HUES64 (cell line): ENCODE measurements around the gene ZNF385B.

Experiments
- H3K27ac ChIP-seq: 2 replicates; pipeline ENCODE4 v1.7.0; 2013; ENCODE audit warnings: low read depth, low read length, inconsistent platforms
- H3K27me3 ChIP-seq: 2 replicates; pipeline ENCODE4 v1.6.1; 2013; ENCODE audit warnings: mild to moderate bottlenecking, low read length; ENCODE audit not compliant: insufficient read depth
- H3K36me3 ChIP-seq: 2 replicates; pipeline ENCODE4 v1.6.1; 2013; ENCODE audit warnings: mild to moderate bottlenecking, low read length; ENCODE audit not compliant: insufficient read depth
- H3K4me1 ChIP-seq: 2 replicates; pipeline ENCODE4 v1.6.1; 2013; ENCODE audit warnings: mild to moderate bottlenecking, low read length, moderate library complexity; ENCODE audit not compliant: insufficient read depth
- H3K4me3 ChIP-seq: 2 replicates; pipeline ENCODE4 v1.5.1; 2013; ENCODE audit warnings: mild to moderate bottlenecking, low read length, moderate library complexity
- H3K9ac ChIP-seq: 2 replicates; pipeline ENCODE4 v1.6.1; 2013; ENCODE audit warnings: mild to moderate bottlenecking, low read depth, low read length
- H3K9me3 ChIP-seq: 2 replicates; pipeline ENCODE4 v1.6.1; 2013; ENCODE audit warnings: low read depth, low read length; ENCODE audit not compliant: insufficient read depth
- WGBS: fragments of 150-250, 120-280 bp; methylation state at CpG from one replicate; pipeline ENCODE4 v1.1.7; 2013; ENCODE audit warnings: missing lambda C conversion rate; 5-methylcytosine and 5-hydroxymethylcytosine counted together

Gene ZNF385B

DNA sequence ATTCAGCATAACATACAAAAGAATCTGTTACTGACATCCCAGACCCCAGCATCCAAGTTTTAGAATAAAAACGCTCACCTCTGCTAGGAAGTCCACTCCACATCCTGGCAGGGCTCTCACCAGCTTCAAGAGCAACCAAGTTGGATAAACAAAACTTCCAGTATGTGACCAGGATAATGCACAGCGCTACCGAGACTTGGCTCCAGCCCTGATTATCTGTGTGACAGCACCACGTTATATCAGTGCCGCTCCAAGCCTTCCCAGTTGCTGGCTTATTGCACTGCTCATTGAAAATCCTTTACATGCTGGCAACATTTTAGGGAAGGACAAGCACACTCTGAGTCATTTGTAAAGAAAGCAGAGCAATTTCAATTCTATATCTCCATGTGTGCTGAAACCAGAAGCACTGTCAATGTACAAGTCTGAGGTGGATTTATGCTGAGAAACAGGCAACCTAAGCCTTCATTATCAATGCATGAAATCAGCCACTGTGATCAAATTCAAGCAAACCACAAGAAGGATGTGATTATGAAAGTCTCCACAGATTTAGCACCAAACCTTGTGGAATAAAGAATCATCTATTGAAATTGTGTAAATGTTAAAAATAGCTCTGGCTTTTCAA, 115.7 kb downstream of the ZNF385B start:
- Histone ChIP-seq H3K27me3 (no peaks in the 10 kb centered on the region), H3K9ac (no peak overlapping the region), H3K9me3 (no peaks in the 10 kb centered on the region), H3K27ac (no peak overlapping the region), H3K4me3 (no peak overlapping the region), H3K36me3 (no peaks in the 10 kb centered on the region), H3K4me1 (no peaks in the 10 kb centered on the region)
- WGBS: 93% methylated on average over 5 of the region's 5 CpGs

DNA sequence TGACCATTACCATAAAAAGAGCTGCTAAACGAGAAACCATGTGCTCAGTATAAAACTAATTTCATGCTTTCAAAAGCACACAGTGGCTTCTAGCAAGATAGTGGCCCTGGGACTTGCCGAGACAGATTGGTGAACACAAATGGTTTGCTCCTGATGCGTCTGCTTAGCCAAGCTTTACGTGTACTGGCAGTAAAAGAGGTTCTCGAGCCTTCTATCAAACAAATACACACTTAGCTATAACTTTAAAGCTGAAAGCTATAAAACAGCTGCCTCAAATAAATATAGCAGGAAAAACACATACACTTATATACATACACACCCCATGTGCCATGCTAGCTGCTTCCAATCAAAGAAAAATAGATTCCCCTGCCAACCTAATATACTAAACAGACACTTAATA, 117.0 kb downstream of the ZNF385B start:
- Histone ChIP-seq H3K27me3 (no peaks in the 10 kb centered on the region), H3K4me3 (no peak overlapping the region), H3K9me3 (no peaks in the 10 kb centered on the region), H3K27ac (no peak overlapping the region), H3K9ac (no peak overlapping the region), H3K36me3 (no peaks in the 10 kb centered on the region), H3K4me1 (no peaks in the 10 kb centered on the region)
- 92% methylated on average over 5 of the region's 5 CpGs for WGBS

DNA sequence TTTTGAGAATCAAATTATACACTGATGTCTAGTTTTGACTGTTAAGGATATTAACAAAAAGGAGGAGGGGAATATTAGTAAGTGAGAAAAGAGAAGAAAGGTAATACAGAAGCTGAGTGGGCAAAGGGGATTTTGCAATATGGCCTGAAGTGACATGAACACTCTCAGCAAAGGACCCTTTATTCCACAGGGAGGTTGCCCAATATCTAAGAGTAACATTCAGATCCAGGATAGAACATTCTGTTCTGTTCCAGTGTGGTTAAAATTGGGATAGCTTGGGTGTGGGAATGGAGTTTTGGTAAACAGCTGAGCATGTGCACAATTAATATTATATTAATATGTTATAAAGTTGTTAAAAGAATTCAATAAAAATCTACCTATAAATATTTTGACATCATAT, 120.1 kb downstream of the ZNF385B start:
- Histone ChIP-seq H3K27ac (no peak overlapping the region), H3K4me1 (no peaks in the 10 kb centered on the region), H3K4me3 (no peak overlapping the region), H3K36me3 (no peaks in the 10 kb centered on the region), H3K27me3 (no peaks in the 10 kb centered on the region), H3K9ac (no peak overlapping the region), H3K9me3 (no peaks in the 10 kb centered on the region)

DNA sequence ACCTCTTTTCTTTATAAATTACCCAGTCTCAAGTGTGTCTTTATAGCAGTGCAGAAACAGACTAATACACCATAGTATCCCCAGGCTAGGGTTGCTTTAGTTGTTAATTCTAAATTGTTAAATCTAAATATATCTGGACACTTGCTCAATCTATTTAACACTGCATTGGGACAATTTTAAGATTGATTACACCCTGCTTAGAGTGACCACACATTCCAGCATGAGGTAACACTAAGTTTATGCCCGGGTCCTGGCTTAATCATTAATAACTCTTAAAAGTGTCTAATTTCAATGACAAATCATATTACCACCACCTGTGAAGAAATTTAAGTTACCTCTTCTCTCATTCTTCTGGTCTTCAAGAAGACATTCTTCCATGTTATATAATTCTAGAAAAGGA, 131.4 kb downstream of the ZNF385B start:
- no peaks in the 10 kb centered on the region for H3K27me3 ChIP-seq
- 100% methylated on average over 1 of the region's 1 CpG for WGBS
- H3K27ac ChIP-seq: no peak overlapping the region
- H3K36me3 ChIP-seq: no peaks in the 10 kb centered on the region
- no peak overlapping the region for H3K4me3 ChIP-seq
- H3K4me1 ChIP-seq: no peaks in the 10 kb centered on the region
- no peaks in the 10 kb centered on the region for H3K9me3 ChIP-seq
- no peak overlapping the region for H3K9ac ChIP-seq

DNA sequence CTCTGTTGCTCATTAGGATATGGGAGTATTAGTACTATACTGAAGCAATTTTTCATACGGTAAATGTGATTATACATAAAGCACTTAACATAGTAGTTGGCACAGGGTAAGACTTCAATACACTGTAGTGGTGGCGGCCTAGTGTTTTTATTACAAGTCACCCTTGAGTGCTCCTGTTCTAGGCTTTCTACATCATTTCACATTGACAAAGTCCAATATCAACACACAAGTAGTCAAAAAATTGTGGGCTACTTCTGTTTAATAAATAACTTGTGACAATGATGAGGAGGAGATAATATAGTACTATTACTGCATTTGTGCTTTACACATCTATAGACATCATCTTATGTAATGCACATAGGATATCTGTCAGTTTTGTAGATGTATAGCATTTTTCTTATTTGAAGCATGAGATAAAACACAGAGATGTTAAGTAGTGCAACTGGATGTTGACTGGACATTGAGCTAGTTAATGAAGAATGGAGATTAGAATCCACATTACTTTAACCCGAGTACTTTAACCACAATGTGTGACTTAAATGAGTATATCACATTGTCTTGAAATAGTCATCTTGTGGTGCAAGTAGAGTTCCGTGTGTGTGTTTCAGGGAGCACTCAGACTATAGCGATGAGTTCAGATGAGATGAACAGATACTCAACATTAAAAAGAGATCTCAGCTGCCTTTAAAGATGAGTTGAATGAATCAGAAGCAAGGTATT, 134.8 kb downstream of the ZNF385B start:
- H3K9ac ChIP-seq: no peak overlapping the region
- H3K27me3 ChIP-seq: no peaks in the 10 kb centered on the region
- H3K9me3 ChIP-seq: no peaks in the 10 kb centered on the region
- H3K4me3 ChIP-seq: no peak overlapping the region
- no peak overlapping the region for H3K27ac ChIP-seq
- no peaks in the 10 kb centered on the region for H3K36me3 ChIP-seq
- no peaks in the 10 kb centered on the region for H3K4me1 ChIP-seq
- WGBS: 100% methylated on average over 3 of the region's 5 CpGs

DNA sequence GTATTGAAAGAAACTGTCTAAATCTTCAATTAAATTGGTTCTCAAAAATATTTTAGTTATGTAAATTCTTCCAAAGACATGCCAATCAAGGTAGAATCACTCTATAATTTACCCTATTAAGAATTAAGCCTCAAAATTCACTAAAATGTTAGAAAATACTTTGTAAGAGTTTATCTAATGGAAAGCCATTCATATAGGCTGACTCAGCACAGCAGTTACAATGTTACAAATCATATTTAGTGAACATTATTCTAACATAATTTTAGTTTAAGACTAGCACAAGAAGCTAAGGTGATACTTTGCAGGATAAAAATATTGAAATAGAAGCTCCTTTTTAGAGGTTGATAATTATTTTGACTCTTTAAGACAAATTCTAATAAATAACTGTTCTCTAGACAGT, 137.0 kb downstream of the ZNF385B start:
- Histone ChIP-seq H3K9ac (no peak overlapping the region), H3K9me3 (no peaks in the 10 kb centered on the region), H3K27me3 (no peaks in the 10 kb centered on the region), H3K4me3 (no peak overlapping the region), H3K4me1 (no peaks in the 10 kb centered on the region), H3K36me3 (no peaks in the 10 kb centered on the region), H3K27ac (no peak overlapping the region)

DNA sequence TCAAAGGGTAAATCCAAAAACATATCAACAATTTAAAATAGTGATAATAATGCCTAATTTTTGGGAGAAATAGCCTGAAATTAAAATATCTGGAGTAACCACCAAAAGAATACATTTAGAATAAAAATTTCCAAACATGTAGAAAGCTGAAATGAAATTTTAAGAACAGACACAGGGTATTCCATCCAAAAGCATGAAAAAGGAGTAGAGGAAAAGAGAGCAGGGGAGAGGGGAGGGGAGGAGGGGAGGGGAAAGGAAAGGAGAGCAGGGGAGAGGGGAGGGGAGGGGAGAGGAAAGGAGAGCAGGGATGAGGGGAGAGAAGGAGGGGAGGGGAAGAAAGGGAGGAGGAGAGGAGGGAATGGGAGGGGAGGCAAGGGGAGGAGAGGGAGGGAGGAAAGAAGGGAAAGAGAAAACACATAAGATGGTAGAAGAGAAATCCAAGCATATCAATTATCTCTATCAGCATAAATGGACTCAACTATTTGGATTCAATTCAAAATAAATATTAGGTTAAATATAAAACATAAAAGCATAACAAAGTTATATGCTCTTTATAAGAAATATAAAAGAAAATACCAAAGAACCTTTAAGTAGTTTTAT, 141.1 kb downstream of the ZNF385B start:
- Histone ChIP-seq H3K9me3 (no peaks in the 10 kb centered on the region), H3K27ac (no peak overlapping the region), H3K27me3 (no peaks in the 10 kb centered on the region), H3K36me3 (no peaks in the 10 kb centered on the region), H3K9ac (no peak overlapping the region), H3K4me1 (no peaks in the 10 kb centered on the region), H3K4me3 (no peak overlapping the region)

DNA sequence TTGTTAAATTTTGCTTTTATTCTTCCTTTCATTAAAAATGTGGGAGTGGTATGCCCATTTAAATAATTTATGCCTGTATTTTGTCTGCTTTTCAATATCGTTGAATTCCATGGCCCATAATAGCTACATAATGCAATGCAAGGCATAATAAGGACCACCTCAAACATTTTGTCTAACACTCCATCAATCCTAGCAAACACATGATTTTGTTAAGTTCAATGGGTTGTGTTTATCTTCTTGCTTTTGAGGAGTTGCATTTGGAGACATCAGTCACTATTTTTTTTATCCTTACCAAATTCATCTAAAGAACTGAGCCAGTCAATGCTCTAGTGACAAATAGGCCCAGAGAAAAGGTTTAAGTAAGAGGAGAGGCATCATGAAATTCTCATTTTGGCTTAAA, 145.5 kb downstream of the ZNF385B start:
- Histone ChIP-seq H3K4me1 (no peaks in the 10 kb centered on the region), H3K9me3 (no peaks in the 10 kb centered on the region), H3K27me3 (no peaks in the 10 kb centered on the region), H3K27ac (no peak overlapping the region), H3K36me3 (no peaks in the 10 kb centered on the region), H3K4me3 (no peak overlapping the region), H3K9ac (no peak overlapping the region)
- WGBS: 100% methylated on average over 1 of the region's 1 CpG

DNA sequence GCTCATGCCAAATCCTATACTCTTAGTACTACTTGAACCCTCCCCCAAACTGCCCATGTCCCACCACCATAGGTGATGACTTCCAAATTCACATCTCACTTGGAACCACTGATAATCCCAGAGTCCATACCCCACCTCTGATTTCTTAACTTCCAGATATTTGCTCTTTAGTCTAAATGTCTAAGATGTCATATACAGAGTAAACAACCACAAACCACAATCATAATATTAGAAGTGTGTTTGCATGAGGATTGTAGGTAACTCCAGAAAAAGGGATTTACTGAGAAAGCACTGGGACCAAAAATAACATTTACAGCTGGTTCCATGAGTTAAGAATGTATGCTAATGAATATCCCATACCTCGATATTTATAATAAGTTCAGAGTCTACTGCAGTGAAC, 146.2 kb downstream of the ZNF385B start:
- H3K27ac ChIP-seq: no peak overlapping the region
- no peaks in the 10 kb centered on the region for H3K4me1 ChIP-seq
- no CpG with 5 or more reads among the region's 1 CpG for WGBS
- H3K27me3 ChIP-seq: no peaks in the 10 kb centered on the region
- no peak overlapping the region for H3K4me3 ChIP-seq
- H3K9ac ChIP-seq: no peak overlapping the region
- no peaks in the 10 kb centered on the region for H3K36me3 ChIP-seq
- H3K9me3 ChIP-seq: no peaks in the 10 kb centered on the region

DNA sequence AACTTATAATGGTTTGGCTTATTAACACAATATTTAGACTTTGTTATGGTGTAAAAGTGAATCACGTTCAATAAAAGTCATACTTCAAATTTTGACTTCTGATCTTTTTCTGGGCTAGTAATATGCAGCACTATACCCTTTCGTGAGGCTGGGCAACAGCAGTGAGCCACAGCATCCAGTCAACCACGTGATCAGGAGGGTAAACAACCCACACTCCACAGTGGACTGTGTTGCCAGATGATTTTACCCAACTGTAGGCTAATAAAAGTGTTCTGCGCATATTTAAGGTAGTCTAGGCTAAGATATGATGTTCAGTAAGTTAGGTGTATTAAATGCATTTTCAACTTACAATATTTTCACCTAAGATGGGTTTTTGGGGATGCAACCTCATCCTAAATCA, 148.6 kb downstream of the ZNF385B start:
- H3K9me3 ChIP-seq: no peaks in the 10 kb centered on the region
- H3K4me3 ChIP-seq: no peak overlapping the region
- WGBS: 94% methylated on average over 3 of the region's 4 CpGs
- no peaks in the 10 kb centered on the region for H3K27me3 ChIP-seq
- H3K36me3 ChIP-seq: no peaks in the 10 kb centered on the region
- no peak overlapping the region for H3K9ac ChIP-seq
- H3K27ac ChIP-seq: no peak overlapping the region
- H3K4me1 ChIP-seq: no peaks in the 10 kb centered on the region

DNA sequence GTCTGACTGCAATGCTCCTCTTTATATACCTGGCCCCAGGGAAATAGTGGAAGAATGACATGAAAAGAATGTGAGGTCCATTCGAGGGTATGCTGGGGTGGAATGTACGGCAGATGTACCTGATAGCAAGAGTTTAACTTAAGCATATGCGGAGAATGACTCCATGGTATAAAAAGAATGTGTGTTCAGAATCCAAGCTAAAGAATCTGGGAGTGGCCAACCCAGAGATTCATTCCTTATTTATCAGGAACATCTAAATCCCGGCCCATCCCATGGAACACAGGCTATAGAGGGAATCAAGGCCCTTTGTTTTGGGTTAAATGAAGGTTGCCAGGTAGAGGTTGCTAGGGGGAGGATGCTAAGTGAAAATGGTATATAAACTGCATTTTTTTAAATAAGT, 150.0 kb downstream of the ZNF385B start:
- H3K9ac ChIP-seq: no peak overlapping the region
- H3K4me1 ChIP-seq: no peaks in the 10 kb centered on the region
- H3K9me3 ChIP-seq: no peaks in the 10 kb centered on the region
- H3K27me3 ChIP-seq: no peaks in the 10 kb centered on the region
- WGBS: 94% methylated on average over 4 of the region's 4 CpGs
- no peak overlapping the region for H3K27ac ChIP-seq
- no peaks in the 10 kb centered on the region for H3K36me3 ChIP-seq
- H3K4me3 ChIP-seq: no peak overlapping the region
